Smooth muscle cell (in vitro differentiated cells): Measurements from ENCODE around the gene RBFOX2. TPM values are rescaled to one million over a fixed set of nuclear protein-coding genes. Genes with fewer than 3 reads are reported as not detected.

Experiments used
- DNase-seq: peaks from one replicate; lab custom pipeline; 2025; ENCODE audit not compliant: unreplicated experiment; lab: John Stamatoyannopoulos, UW
- H2AFZ ChIP-seq: fragments of 200-600 bp; sonication (generic); 2 replicates; pipeline ENCODE4 v1.6.0; 2016; ENCODE audit warnings: antibody characterized with exemption, low read depth, mild to moderate bottlenecking
- H3F3A ChIP-seq: fragments of 200-600 bp; sonication (generic); 2 replicates; pipeline ENCODE4 v1.6.0; 2017; ENCODE audit warnings: antibody characterized with exemption, low read depth
- H3K27ac ChIP-seq: fragments of 200-600 bp; sonication (generic); 2 replicates; pipeline ENCODE4 v1.5.1; 2016; ENCODE audit warnings: low read depth, mild to moderate bottlenecking
- H3K27me3 ChIP-seq: fragments of 200-600 bp; sonication (generic); 2 replicates; pipeline ENCODE4 v1.6.1; 2016; ENCODE audit warnings: low read depth, mild to moderate bottlenecking
- H3K36me3 ChIP-seq: fragments of 200-600 bp; sonication (generic); 2 replicates; pipeline ENCODE4 v1.5.1; 2016; ENCODE audit warnings: low read depth
- H3K4me1 ChIP-seq: fragments of 200-600 bp; sonication (generic); 2 replicates; pipeline ENCODE4 v1.5.1; 2016; ENCODE audit warnings: low read depth
- H3K4me2 ChIP-seq: fragments of 200-600 bp; sonication (generic); 2 replicates; pipeline ENCODE4 v1.6.0; 2016; ENCODE audit warnings: mild to moderate bottlenecking
- H3K4me3 ChIP-seq: fragments of 200-600 bp; sonication (generic); 2 replicates; pipeline ENCODE4 v1.5.1; 2016; ENCODE audit warnings: mild to moderate bottlenecking
- H3K79me2 ChIP-seq: fragments of 200-600 bp; sonication (generic); 2 replicates; pipeline ENCODE4 v1.6.0; 2016; ENCODE audit warnings: low read depth, mild to moderate bottlenecking
- H3K9ac ChIP-seq: fragments of 200-600 bp; sonication (generic); 2 replicates; pipeline ENCODE4 v1.6.0; 2016; ENCODE audit warnings: low read depth
- H3K9me3 ChIP-seq: fragments of 200-600 bp; sonication (generic); replicated peaks from 2 replicates; pipeline ENCODE4 v1.5.1; 2016; ENCODE audit warnings: low read depth
- H4K20me1 ChIP-seq: fragments of 200-600 bp; sonication (generic); 2 replicates; pipeline ENCODE4 v1.6.0; 2016; ENCODE audit warnings: low read depth
- CTCF ChIP-seq: fragments of 200-600 bp; sonication (generic); IDR thresholded peaks from 2 replicates; pipeline ENCODE4 v1.5.1; 2017; ENCODE audit warnings: borderline replicate concordance, mild to moderate bottlenecking, antibody characterized with exemption; ENCODE audit not compliant: insufficient read depth, poor library complexity, severe bottlenecking
- WGBS: methylation state at CpG from one replicate; pipeline ENCODE4 v1.1.7; 2016; ENCODE audit warnings: low lambda C conversion rate; 5-methylcytosine and 5-hydroxymethylcytosine counted together
- polyA plus RNA-seq: library from polyadenylated mRNA; unstranded; fragments of >200 nt; fragmentation: Nextera tagmentation; extraction: Ambion mirVana; gene quantifications from 2 replicates; pipeline ENCODE4 v1.2.1, GENCODE V29; 2016
- total RNA-seq: library from RNA; depleted of rRNA; stranded (reverse); fragments of >200 nt; gene quantifications from 2 replicates; pipeline ENCODE4 v1.2.3, GENCODE V29; 2014

Gene RBFOX2
- total and polyA plus RNA-seq, 2 experiments from 2014 or later, result 128 to 144 TPM

- Histone ChIP-seq H3K79me2 (no peaks in the 10 kb centered on the region), H3K36me3 (no peaks in the 10 kb centered on the region), H3K9me3 (no peaks in the 10 kb centered on the region), H4K20me1 (no peaks in the 10 kb centered on the region), H3K9ac (no peak overlapping the region), H3K27me3 (no peaks in the 10 kb centered on the region), H3K27ac (no peak overlapping the region), H3F3A (no peaks in the 10 kb centered on the region), H3K4me3 (no peak overlapping the region), H2AFZ (no peak overlapping the region), H3K4me1 (no peaks in the 10 kb centered on the region), H3K4me2 (no peak overlapping the region)
- DNase-seq, result no peak
- TF ChIP-seq CTCF, result no peak
- WGBS, result 86% methylated on average over 4 of the region's 4 CpGs
Observed at GRCh38 chr22:35711336-35711735, 317.3 kb downstream of the RBFOX2 start.

GRCh38 chr22:35708917-35709316 lies 319.7 kb downstream of the RBFOX2 start:
- DNase-seq, result no peak

GRCh38 chr22:35708453-35708852 lies 320.2 kb downstream of the RBFOX2 start:
- DNase-seq, result no peak
- no peaks in the 10 kb centered on the region for H3F3A ChIP-seq
- H3K4me3 ChIP-seq, result no peak overlapping the region
- no peaks in the 10 kb centered on the region for H3K36me3 ChIP-seq
- no peaks in the 10 kb centered on the region for H3K9me3 ChIP-seq
- 90% methylated on average over 7 of the region's 7 CpGs for WGBS
- no peak for TF ChIP-seq CTCF
- H3K9ac ChIP-seq, result no peak overlapping the region
- no peak overlapping the region for H2AFZ ChIP-seq
- no peak overlapping the region for H3K4me2 ChIP-seq
- H3K4me1 ChIP-seq, result no peaks in the 10 kb centered on the region
- H4K20me1 ChIP-seq, result no peaks in the 10 kb centered on the region
- no peak overlapping the region for H3K27ac ChIP-seq
- no peaks in the 10 kb centered on the region for H3K27me3 ChIP-seq
- H3K79me2 ChIP-seq, result no peaks in the 10 kb centered on the region

More at GRCh38 chr22:35708917-35709316, 319.7 kb downstream of the RBFOX2 start:
- Histone ChIP-seq H3K4me2 (no peak overlapping the region), H3K4me1 (no peaks in the 10 kb centered on the region), H3K9me3 (no peaks in the 10 kb centered on the region), H3K27me3 (no peaks in the 10 kb centered on the region), H3K36me3 (no peaks in the 10 kb centered on the region), H3K79me2 (no peaks in the 10 kb centered on the region), H2AFZ (no peak overlapping the region), H4K20me1 (no peaks in the 10 kb centered on the region), H3F3A (no peaks in the 10 kb centered on the region), H3K9ac (no peak overlapping the region), H3K4me3 (no peak overlapping the region), H3K27ac (no peak overlapping the region)
- no peak for TF ChIP-seq CTCF
- WGBS, result 93% methylated on average over 7 of the region's 7 CpGs

GRCh38 chr22:35705141-35705540 lies 323.5 kb downstream of the RBFOX2 start:
- Histone ChIP-seq H3K4me2 (no peak overlapping the region), H3K4me1 (no peaks in the 10 kb centered on the region), H3K79me2 (no peaks in the 10 kb centered on the region), H3K36me3 (no peaks in the 10 kb centered on the region), H4K20me1 (no peaks in the 10 kb centered on the region), H3K9me3 (no peaks in the 10 kb centered on the region), H2AFZ (no peak overlapping the region), H3K27ac (no peak overlapping the region), H3K9ac (no peak overlapping the region), H3F3A (no peaks in the 10 kb centered on the region), H3K27me3 (peaks cover 11% of the 10 kb centered on the region), H3K4me3 (no peak overlapping the region)
- TF ChIP-seq CTCF, result no peak
- WGBS, result 46% methylated on average over 3 of the region's 3 CpGs
- DNase-seq, result no peak
